SJSA1 (cell line): ENCODE results near the gene YAP1. TPM values are rescaled to one million over a fixed set of nuclear protein-coding genes. Genes with fewer than 3 reads are reported as not detected.

ENCODE experiments used
- total RNA-seq: library from RNA; depleted of rRNA; stranded (reverse); fragments of >200 nt; shearing (Covaris generic); gene quantifications from 2 replicates; pipeline ENCODE4 v1.2.3, GENCODE V29; 2014; rRNA removed

The YAP1 gene
- total RNA-seq, 1 experiment from 2014 or later, result 38.1 TPM

Other genes with a start within 250 kb of the YAP1 start
- 0.21 and 0.28 TPM in 2 replicates for gene CEP126, start 195.4 kb upstream of the YAP1 start, total RNA-seq
- gene ANGPTL5, start 193.9 kb upstream of the YAP1 start, total RNA-seq, result not detected in 2 replicates
- 2.1 and 4.2 TPM in 2 replicates for gene CFAP300, start 63.0 kb upstream of the YAP1 start, total RNA-seq
- 0.68 and 5.3 TPM in 2 replicates for gene BIRC3, start 207.0 kb downstream of the YAP1 start, total RNA-seq
- gene BIRC2, start 236.8 kb downstream of the YAP1 start, total RNA-seq, result 68.7 and 76.0 TPM in 2 replicates